Endothelial cell of umbilical vein (primary cell): ENCODE measurements around the gene COL16A1. TPM values are rescaled to one million over a fixed set of nuclear protein-coding genes. Genes with fewer than 3 reads are reported as not detected.

Source experiments
- BruUV-seq: library from RNA; stranded (reverse); fragments of 400-500 nt; replicated peaks from 2 replicates; lab custom pipeline; 2021; lab: Mats Ljungman, UMichigan
- CTCF ChIA-PET: fragments of 300-600, 350-600 bp; sonication (Branson Sonifier 250); formaldehyde crosslinking; loops from one replicate; lab custom pipeline; 2021; ENCODE audit warnings: antibody characterized with exemption, inconsistent platforms; lab: Charles Lee
- POLR2A ChIA-PET: fragments of 300-600, 350-600 bp; sonication (Branson Sonifier 250); formaldehyde crosslinking; loops from one replicate; lab custom pipeline; 2021; ENCODE audit warnings: antibody characterized with exemption, inconsistent platforms; lab: Charles Lee
- DNase-seq: peaks from one replicate; pipeline ENCODE4 v3.0.0-alpha.2; 2011; ENCODE audit warnings: low read depth, low spot score
- FAIRE-seq: peaks from 2 replicates; lab custom pipeline; 2011; peaks lifted over from hg19 to GRCh38; lab: Jason Lieb, UNC
- H2AFZ ChIP-seq: 2 replicates; pipeline ENCODE4 v1.6.0; 2012; ENCODE audit warnings: low read depth, low read length, control low read depth, inconsistent platforms
- H3K27ac ChIP-seq: 2 replicates; pipeline ENCODE4 v1.5.1; 2011; ENCODE audit warnings: low read depth, mild to moderate bottlenecking, control low read depth, low read length, moderate library complexity; ENCODE audit not compliant: insufficient read depth
- H3K27me3 ChIP-seq, 2 experiments: 2 replicates each; pipeline versions ENCODE4 v1.6.0 to v1.6.1; 2011; ENCODE audit warnings: low read length in 2 of 2, mixed read lengths in 1 of 2; ENCODE audit not compliant: control insufficient read depth in 2 of 2, insufficient read depth in 2 of 2
- H3K36me3 ChIP-seq, 2 experiments: 2 replicates in 1 of 2; 3 replicates in 1 of 2; pipeline ENCODE4 v1.5.1; 2011; ENCODE audit warnings: low read length in 2 of 2, mild to moderate bottlenecking in 1 of 2, moderate library complexity in 1 of 2; ENCODE audit not compliant: control insufficient read depth in 2 of 2, insufficient read depth in 2 of 2; ENCODE audit errors: extremely low read depth in 1 of 2
- H3K4me1 ChIP-seq: 3 replicates; pipeline ENCODE4 v1.5.1; 2011; ENCODE audit warnings: mild to moderate bottlenecking, low read length; ENCODE audit not compliant: control insufficient read depth, insufficient read depth; ENCODE audit errors: extremely low read depth
- H3K4me2 ChIP-seq: 2 replicates; pipeline ENCODE4 v1.6.1; 2011; ENCODE audit warnings: low read length, control low read depth, mixed read lengths; ENCODE audit not compliant: insufficient read depth
- H3K4me3 ChIP-seq, 3 experiments: fragments of 200-600 bp in 1 of 3; sonication (generic), shearing (Covaris generic) in 1 of 3; replicated peaks in 1 of 3; 2 replicates each; pipeline ENCODE4 v1.5.1; 2011 to 2016; ENCODE audit warnings: control low read depth in 3 of 3, low read length in 3 of 3, mild to moderate bottlenecking in 2 of 3, inconsistent platforms in 1 of 3, low read depth in 1 of 3, moderate library complexity in 1 of 3; ENCODE audit not compliant: insufficient read depth in 1 of 3
- H3K79me2 ChIP-seq: 2 replicates; pipeline ENCODE4 v1.6.0; 2012; ENCODE audit warnings: low read length, inconsistent platforms; ENCODE audit not compliant: control insufficient read depth, insufficient read depth
- H3K9ac ChIP-seq: replicated peaks from 2 replicates; pipeline ENCODE3; 2011; ENCODE audit warnings: low read length, control low read depth; ENCODE audit not compliant: insufficient read depth; ENCODE audit errors: extremely low read depth
- H3K9me1 ChIP-seq: replicated peaks from 3 replicates; pipeline ENCODE4 v1.6.0; 2011; ENCODE audit warnings: mild to moderate bottlenecking, low read length; ENCODE audit not compliant: control insufficient read depth, insufficient read depth; ENCODE audit errors: extremely low read depth
- H3K9me3 ChIP-seq: replicated peaks from 2 replicates; pipeline ENCODE4 v1.5.1; 2012; ENCODE audit warnings: low read length, inconsistent platforms; ENCODE audit not compliant: control insufficient read depth, insufficient read depth
- H4K20me1 ChIP-seq: replicated peaks from 2 replicates; pipeline ENCODE3; 2011; ENCODE audit warnings: mild to moderate bottlenecking, low read length; ENCODE audit not compliant: control insufficient read depth, insufficient read depth; ENCODE audit errors: extremely low read depth
- CTCF ChIP-seq, 2 donors: IDR thresholded peaks; 1 replicate in 1 of 2; 2 replicates in 1 of 2; pipeline ENCODE4 v1.5.1; 2011; ENCODE audit warnings: low read length in 2 of 2, mild to moderate bottlenecking in 2 of 2, moderate library complexity in 2 of 2, control low read depth in 1 of 2, inconsistent platforms in 1 of 2, low read depth in 1 of 2; ENCODE audit not compliant: insufficient read depth in 1 of 2; ENCODE audit errors: extremely low read depth in 1 of 2
- GATA2 ChIP-seq: IDR thresholded peaks from 2 replicates; pipeline ENCODE4 v1.7.0; 2011; ENCODE audit warnings: low read depth, mild to moderate bottlenecking, moderate library complexity, mixed read lengths, low read length; ENCODE audit not compliant: insufficient read length, insufficient read depth
- JUN ChIP-seq: IDR thresholded peaks from 2 replicates; pipeline ENCODE4 v1.6.1; 2011; ENCODE audit warnings: borderline replicate concordance, low read depth; ENCODE audit not compliant: insufficient read length, insufficient read depth
- MAX ChIP-seq: IDR thresholded peaks from 2 replicates; pipeline ENCODE4 v1.6.1; 2011; ENCODE audit not compliant: insufficient read depth, insufficient read length
- MYC ChIP-seq: IDR thresholded peaks from one replicate; pipeline ENCODE4 v1.6.1; 2011; ENCODE audit warnings: mild to moderate bottlenecking, low read depth, low read length
- POLR2A ChIP-seq: IDR thresholded peaks from 2 replicates; pipeline ENCODE4 v1.6.1; 2012; ENCODE audit warnings: low read depth, mild to moderate bottlenecking, control low read depth, low read length
- dilution Hi-C: fragments of 300-500 bp; cut with MboI; formaldehyde crosslinking; loops from one replicate; pipeline ENCODE4 v1.15.0; 2019; ENCODE audit warnings: low sequenced_read_pairs; ENCODE audit not compliant: extremely low pct_ligation_motif_present
- intact Hi-C: fragments of 100-400 bp; cut with micrococcal nuclease; formaldehyde crosslinking; loops from one replicate; pipeline ENCODE4 v1.10.0; 2022
- polyA plus RNA-seq, 4 experiments: library from polyadenylated mRNA; depleted of rRNA in 3 of 4; stranded (reverse) in 3 of 4; unstranded in 1 of 4; fragments of >200 nt; gene quantifications; 2 replicates each; pipeline versions ENCODE4 v1.2.1 to v1.2.3, GENCODE V29; 2011 to 2012; ENCODE audit warnings: missing spikeins in 1 of 4
- total RNA-seq: library from RNA; stranded (reverse); gene quantifications from 2 replicates; pipeline ENCODE4 v1.2.3, GENCODE V29; 2021

COL16A1 gene
- total and polyA plus RNA-seq, 2 donors (not counting 3 experiments of a cell fraction or from before 2014, with no cell fraction given) = 0.68 to 1.2 TPM

- Histone ChIP-seq H3K27me3 (peaks cover 0 to 18% of the 10 kb centered on the region in 2 experiments), H3K36me3 (no peaks in the 10 kb centered on the region), H3K9me1 (no peaks in the 10 kb centered on the region), H3K9ac (peak overlapping the region; percentile 36), H3K4me3 (peak overlapping the region in 1 of 3 experiments; percentile 27), H3K4me1 (peaks cover 24% of the 10 kb centered on the region), H4K20me1 (no peaks in the 10 kb centered on the region), H3K9me3 (no peaks in the 10 kb centered on the region), H3K79me2 (no peaks in the 10 kb centered on the region), H3K27ac (peak overlapping the region; percentile 62), H2AFZ (peak overlapping the region; percentile 74), H3K4me2 (peak overlapping the region; percentile 34)
- TF ChIP-seq CTCF (IDR thresholded peaks at IDR 0.05; ENCODE audit: extremely low read depth in 1 of 2, insufficient read depth in 1 of 2, low read depth in 1 of 2, low read length in 2 of 2) (peak; percentile 41 to 65), MAX (no peak), MYC (no peak), JUN (no peak), GATA2 (no peak), POLR2A (peak; percentile 33)
- CTCF ChIA-PET = interaction anchor here (0.6 to 8.7 kb wide), 21 partner anchors 9 to 687 kb away, joined by 3 to 180 read pairs (median 6); partner anchors contain the start of genes COL16A1 and PEF1
- dilution Hi-C loops (no loop called here), intact Hi-C loops (loop anchor here (1.0 to 5.0 kb wide), 7 partner anchors 30 to 250 kb away; partner anchors contain the start of gene TINAGL1)
- no TSS peak for BruUV-seq
- POLR2A ChIA-PET = interaction anchor here (0.9 kb wide), 1 partner anchor 10 kb away, joined by 3 read pairs; no protein-coding TSS in a partner anchor
- FAIRE-seq (peak; percentile 81), DNase-seq (peak; percentile 70)
Observed at GRCh38 chr1:31714442-31715086, 10.7 kb upstream of the COL16A1 start.
